GM12864 (cell line): ENCODE measurements around the gene DDTL.
A peak's percentile ranks its signal among the peaks of the same experiment; 100 is the strongest.

ENCODE experiments used
- DNase-seq: peaks from one replicate; pipeline ENCODE4 v3.0.0-alpha.2; 2011; ENCODE audit warnings: low read depth
- H3K4me3 ChIP-seq: 2 replicates; pipeline ENCODE4 v1.5.1; 2011; ENCODE audit warnings: mild to moderate bottlenecking, low read depth, low read length, control low read depth
- TF ChIP-seq, protein P1 (sequence below): IDR thresholded peaks from 2 replicates; pipeline ENCODE4 v1.5.1; 2011; ENCODE audit warnings: low read depth, mild to moderate bottlenecking, moderate library complexity, low read length, control low read depth, inconsistent platforms; ENCODE audit errors: missing control alignments

The DDTL gene

DNA sequence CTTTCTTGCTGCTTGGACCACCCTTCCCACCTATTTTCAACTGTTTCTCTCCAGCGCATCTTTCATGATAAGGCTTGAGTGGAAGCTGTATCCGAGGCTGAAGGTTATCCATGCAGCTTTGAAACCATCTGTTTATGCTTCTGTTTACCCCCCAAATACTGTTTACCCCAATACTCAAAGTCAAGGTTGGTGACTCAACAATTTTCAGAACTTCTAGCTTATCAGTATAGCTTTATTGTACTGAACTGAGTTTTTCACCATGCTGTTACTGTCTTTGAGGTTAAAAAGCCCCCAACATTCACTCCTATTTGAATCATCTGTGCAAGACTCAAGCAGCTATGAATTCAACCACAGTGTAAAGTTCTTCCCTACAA, 43.3 kb downstream of the DDTL start:
- H3K4me3 ChIP-seq = no peak overlapping the region
- DNase-seq = no peak
- TF ChIP-seq, protein P1, sequence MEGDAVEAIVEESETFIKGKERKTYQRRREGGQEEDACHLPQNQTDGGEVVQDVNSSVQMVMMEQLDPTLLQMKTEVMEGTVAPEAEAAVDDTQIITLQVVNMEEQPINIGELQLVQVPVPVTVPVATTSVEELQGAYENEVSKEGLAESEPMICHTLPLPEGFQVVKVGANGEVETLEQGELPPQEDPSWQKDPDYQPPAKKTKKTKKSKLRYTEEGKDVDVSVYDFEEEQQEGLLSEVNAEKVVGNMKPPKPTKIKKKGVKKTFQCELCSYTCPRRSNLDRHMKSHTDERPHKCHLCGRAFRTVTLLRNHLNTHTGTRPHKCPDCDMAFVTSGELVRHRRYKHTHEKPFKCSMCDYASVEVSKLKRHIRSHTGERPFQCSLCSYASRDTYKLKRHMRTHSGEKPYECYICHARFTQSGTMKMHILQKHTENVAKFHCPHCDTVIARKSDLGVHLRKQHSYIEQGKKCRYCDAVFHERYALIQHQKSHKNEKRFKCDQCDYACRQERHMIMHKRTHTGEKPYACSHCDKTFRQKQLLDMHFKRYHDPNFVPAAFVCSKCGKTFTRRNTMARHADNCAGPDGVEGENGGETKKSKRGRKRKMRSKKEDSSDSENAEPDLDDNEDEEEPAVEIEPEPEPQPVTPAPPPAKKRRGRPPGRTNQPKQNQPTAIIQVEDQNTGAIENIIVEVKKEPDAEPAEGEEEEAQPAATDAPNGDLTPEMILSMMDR = no peak

DNA sequence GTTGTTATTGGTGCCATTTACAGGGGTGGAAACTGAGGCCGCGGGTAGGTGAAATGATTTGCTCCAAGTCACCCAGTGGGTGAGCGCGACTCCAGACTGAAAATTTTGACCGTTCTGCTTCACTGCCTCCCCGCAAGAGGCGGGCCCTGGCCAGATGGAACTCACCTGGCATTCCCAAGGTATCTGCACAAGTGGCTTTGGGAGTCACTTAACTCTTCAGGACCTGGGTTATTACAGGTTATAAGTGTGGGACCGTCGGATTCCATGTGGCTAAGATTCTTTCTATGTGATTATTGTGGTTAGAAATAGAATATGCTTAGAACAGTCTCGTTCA, 45.0 kb downstream of the DDTL start:
- H3K4me3 ChIP-seq = peak overlapping the region; percentile 67
- DNase-seq = no peak
- TF ChIP-seq, protein P1 = no peak

DNA sequence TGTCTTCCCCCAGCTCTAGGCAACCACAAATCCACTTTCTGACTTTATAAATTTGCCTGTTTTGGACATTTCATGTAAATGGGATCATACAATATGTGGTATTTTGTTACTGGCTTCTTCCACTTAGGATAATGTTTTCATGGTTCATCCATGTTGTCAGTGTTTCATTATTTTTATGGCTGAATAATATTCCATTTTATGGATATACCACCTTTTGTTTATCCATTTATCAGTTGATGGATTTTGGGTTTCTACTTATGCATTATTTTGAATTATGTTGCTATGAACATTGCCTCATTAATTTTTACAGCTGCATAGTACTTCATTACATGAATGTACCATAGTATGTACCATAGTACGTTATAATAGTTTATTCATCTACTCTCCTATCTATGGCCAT, 49.5 kb downstream of the DDTL start:
- no peak overlapping the region for H3K4me3 ChIP-seq
- no peak for DNase-seq
- TF ChIP-seq, protein P1 = no peak

DNA sequence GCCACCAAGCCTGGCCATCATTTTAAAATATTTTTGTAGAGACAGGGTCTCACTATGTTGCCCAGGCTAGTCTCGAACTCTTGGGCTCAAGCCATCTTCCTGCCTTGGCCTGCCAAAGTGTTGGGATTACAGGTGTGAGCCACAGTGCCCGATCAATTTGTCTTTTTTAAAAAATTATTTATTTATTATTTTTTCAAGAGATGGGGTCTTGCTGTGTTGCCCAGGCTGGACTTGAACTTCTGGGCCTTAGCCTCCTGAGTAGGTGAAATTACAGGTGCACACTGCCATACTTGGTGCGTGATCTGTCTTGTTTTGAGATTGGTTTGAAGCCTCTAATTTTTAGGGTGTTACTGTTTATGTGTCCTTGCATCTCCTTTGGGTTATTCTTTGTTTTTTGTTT, 54.6 kb downstream of the DDTL start:
- no peak overlapping the region for H3K4me3 ChIP-seq
- no peak for DNase-seq
- TF ChIP-seq, protein P1 = no peak
